GM12878 (cell line): Measurements from ENCODE around the gene FZD8. TPM values are rescaled to one million over a fixed set of nuclear protein-coding genes. Genes with fewer than 3 reads are reported as not detected.

Experiments
- ATAC-seq: fragments of 200-7000 bp; cut with Tn5 transposase; 3 replicates; pipeline ENCODE4 v1.9.1; 2020; ENCODE audit warnings: mild to moderate bottlenecking, moderate library complexity
- BruUV-seq: library from RNA; stranded (reverse); fragments of 400-500 nt; replicated peaks from 2 replicates; lab custom pipeline; 2021; lab: Mats Ljungman, UMichigan
- CTCF ChIA-PET: fragments of 300-600 bp; sonication (Branson Sonifier 250); formaldehyde crosslinking; extraction: SDS; loops from one replicate; lab custom pipeline; 2021; ENCODE audit warnings: inconsistent platforms; lab: Yijun Ruan, JAX
- POLR2A ChIA-PET: fragments of 350-600 bp; formaldehyde crosslinking; extraction: SDS; loops from one replicate; lab custom pipeline; 2021; ENCODE audit warnings: inconsistent platforms; lab: Charles Lee
- RAD21 ChIA-PET: fragments of 300-600 bp; sonication (Branson Sonifier 250); formaldehyde crosslinking; loops from one replicate; lab custom pipeline; 2023; ENCODE audit warnings: antibody characterized with exemption; ENCODE audit not compliant: unreplicated experiment; lab: Charles Lee
- SMC1A ChIA-PET: fragments of 300-600 bp; sonication (Branson Sonifier 250); formaldehyde crosslinking; loops from one replicate; lab custom pipeline; 2023; ENCODE audit not compliant: unreplicated experiment, uncharacterized antibody; lab: Charles Lee
- DNase-seq: peaks from one replicate; pipeline ENCODE4 v3.0.0-alpha.2; 2011; ENCODE audit warnings: low read depth, low spot score
- FAIRE-seq: peaks from 3 replicates; lab custom pipeline; 2011; peaks lifted over from hg19 to GRCh38; lab: Jason Lieb, UNC
- H2AFZ ChIP-seq: 2 replicates; pipeline ENCODE4 v1.6.0; 2011; ENCODE audit warnings: low read depth, low read length, control low read depth; ENCODE audit not compliant: control insufficient read depth
- H3K27ac ChIP-seq: 2 replicates; pipeline ENCODE4 v1.5.1; 2011; ENCODE audit warnings: control low read depth; ENCODE audit not compliant: control insufficient read depth, insufficient read depth
- H3K27me3 ChIP-seq, 2 experiments: replicated peaks in 1 of 2; 2 replicates each; pipeline versions ENCODE4 v1.6.0 to v1.6.1; 2011; ENCODE audit warnings: low read length in 1 of 2; ENCODE audit not compliant: control insufficient read depth in 2 of 2, insufficient read depth in 2 of 2
- H3K36me3 ChIP-seq, 2 experiments: 2 replicates each; pipeline ENCODE4 v1.5.1; 2011; ENCODE audit warnings: low read length in 1 of 2; ENCODE audit not compliant: control insufficient read depth in 2 of 2, insufficient read depth in 2 of 2
- H3K4me1 ChIP-seq: 2 replicates; pipeline ENCODE4 v1.6.1; 2011; ENCODE audit warnings: mild to moderate bottlenecking, low read length, moderate library complexity, mixed read lengths; ENCODE audit not compliant: control insufficient read depth, insufficient read depth
- H3K4me2 ChIP-seq: 2 replicates; pipeline ENCODE4 v1.6.0; 2011; ENCODE audit warnings: control low read depth; ENCODE audit not compliant: control insufficient read depth, insufficient read depth
- H3K4me3 ChIP-seq: fragments of 200-600 bp; sonication (generic); 2 replicates; pipeline ENCODE4 v1.5.1; 2016
- H3K79me2 ChIP-seq: 2 replicates; pipeline ENCODE4 v1.6.0; 2011; ENCODE audit warnings: low read length; ENCODE audit not compliant: control insufficient read depth, insufficient read depth
- H3K9ac ChIP-seq: 2 replicates; pipeline ENCODE4 v1.8.0; 2011; ENCODE audit warnings: low read length, control low read depth, mixed read lengths; ENCODE audit not compliant: control insufficient read depth, insufficient read depth
- H3K9me3 ChIP-seq: replicated peaks from 3 replicates; pipeline ENCODE4 v1.5.1; 2011; ENCODE audit warnings: mild to moderate bottlenecking, low read length; ENCODE audit not compliant: control insufficient read depth, insufficient read depth
- H4K20me1 ChIP-seq: 2 replicates; pipeline ENCODE4 v1.6.0; 2011; ENCODE audit not compliant: control insufficient read depth, insufficient read depth
- FOXM1 ChIP-seq: IDR thresholded peaks from 2 replicates; pipeline ENCODE4 v1.6.1; 2012; ENCODE audit warnings: low read depth, mild to moderate bottlenecking, inconsistent platforms, low read length, moderate library complexity
- KLF5 ChIP-seq: fragments of 450-650 bp; IDR thresholded peaks from 2 replicates; pipeline ENCODE4 v1.6.1; 2014; ENCODE audit warnings: mild to moderate bottlenecking; ENCODE audit not compliant: partially characterized antibody
- NR2C1 ChIP-seq: fragments of 450-650 bp; IDR thresholded peaks from 2 replicates; pipeline ENCODE4 v1.6.1; 2017; ENCODE audit warnings: antibody characterized with exemption, mild to moderate bottlenecking, moderate library complexity
- REST ChIP-seq: IDR thresholded peaks from 2 replicates; pipeline ENCODE4 v1.6.1; 2012; ENCODE audit warnings: mild to moderate bottlenecking, low read depth, low read length
- TCF3 ChIP-seq: IDR thresholded peaks from 2 replicates; pipeline ENCODE4 v1.6.1; 2012; ENCODE audit warnings: low read depth, mild to moderate bottlenecking, low read length, borderline replicate concordance; ENCODE audit not compliant: insufficient read depth
- WGBS: methylation state at CpG from one replicate; pipeline ENCODE4 v1.1.6; 2016; ENCODE audit warnings: low lambda C conversion rate; ENCODE audit not compliant: insufficient replicate concordance, insufficient coverage; ENCODE audit errors: missing lambda C conversion rate; 5-methylcytosine and 5-hydroxymethylcytosine counted together
- in situ Hi-C: fragments of 300-500 bp; cut with MboI; formaldehyde crosslinking; loops from 9 replicates; pipeline ENCODE4 v1.14.3; 2018; ENCODE audit warnings: mixed read lengths
- intact Hi-C: fragments of 100-400 bp; cut with micrococcal nuclease; formaldehyde crosslinking; loops from one replicate; pipeline ENCODE4 v1.14.2; 2022; ENCODE audit not compliant: unreplicated experiment
- polyA plus RNA-seq, 11 experiments: library from polyadenylated mRNA; depleted of rRNA in 4 of 11; unstranded in 6 of 11; stranded (reverse) in 5 of 11; fragments of >200 nt; fragmentation: Nextera tagmentation in 4 of 11; fragmentation: Illumina TruSeq in 1 of 11; extraction: Ambion mirVana in 4 of 11; extraction: Trizol in 1 of 11; gene quantifications; 1 replicate in 1 of 11; 2 replicates in 10 of 11; pipeline versions ENCODE4 v1.2.1 to v1.2.3, GENCODE V29; 2011 to 2016; ENCODE audit warnings: inconsistent platforms in 2 of 11, missing spikeins in 2 of 11, low read depth in 1 of 11
- total RNA-seq, 4 experiments: library from RNA; depleted of rRNA in 3 of 4; stranded (reverse); fragments of >200 nt in 3 of 4; fragmentation: Illumina TruSeq in 1 of 4; extraction: Trizol in 1 of 4; gene quantifications; 2 replicates each; pipeline versions ENCODE4 v1.2.1 to v1.2.3, GENCODE V29; 2013 to 2021

The FZD8 gene
- total and polyA plus RNA-seq, 10 of the 15 experiments (the other 5 are each of a cell fraction or from before 2014, with no cell fraction given) = 0.03 to 0.72 (median 0.10) TPM; not detected in 3

GRCh38 chr10:35638101-35638500 lies 4.0 kb downstream of the FZD8 start:
- in situ Hi-C loops = no loop called here
- Histone ChIP-seq H3K27ac (no peak overlapping the region), H4K20me1 (no peaks in the 10 kb centered on the region), H3K4me1 (no peaks in the 10 kb centered on the region), H3K9ac (no peak overlapping the region), H3K4me3 (no peak overlapping the region), H3K4me2 (no peak overlapping the region), H3K27me3 (peaks cover 0 to 5% of the 10 kb centered on the region in 2 experiments), H3K9me3 (no peaks in the 10 kb centered on the region; the same call in 2 of the 3 replicates), H3K79me2 (no peaks in the 10 kb centered on the region), H3K36me3 (no peaks in the 10 kb centered on the region), H2AFZ (no peak overlapping the region)
- ChIA-PET POLR2A (no interaction called here), RAD21 (interaction anchor here (0.7 to 1.4 kb wide), 3 partner anchors 278 to 1242 kb away, joined by 3 to 5 read pairs (median 4); no protein-coding TSS in a partner anchor), CTCF (interaction anchor here (0.6 to 5.4 kb wide), 8 partner anchors 22 to 1242 kb away, joined by 3 to 59 read pairs (median 4); no protein-coding TSS in a partner anchor), SMC1A (interaction anchor here (0.7 to 3.7 kb wide), 6 partner anchors 11 to 1242 kb away, joined by 3 to 33 read pairs (median 3); no protein-coding TSS in a partner anchor)
- BruUV-seq = no TSS peak
- intact Hi-C loops = loop anchor here (10.0 kb wide), 1 partner anchor 1137 kb away; no protein-coding TSS in a partner anchor
- no peak for DNase-seq
- WGBS = 69% methylated on average over 4 of the region's 4 CpGs
- TF ChIP-seq NR2C1 (no peak), FOXM1 (no peak), REST (no peak), KLF5 (no peak), TCF3 (no peak)
- FAIRE-seq = no peak
- ATAC-seq = no peak
